GM19099 (cell line): Measurements from ENCODE around the gene PLAAT4.

ENCODE experiments used
- POLR2A ChIP-seq: IDR thresholded peaks from 3 replicates; pipeline ENCODE4 v1.6.1; 2011; ENCODE audit warnings: low read depth; ENCODE audit not compliant: insufficient read length; ENCODE audit errors: extremely low read depth

The PLAAT4 gene

DNA sequence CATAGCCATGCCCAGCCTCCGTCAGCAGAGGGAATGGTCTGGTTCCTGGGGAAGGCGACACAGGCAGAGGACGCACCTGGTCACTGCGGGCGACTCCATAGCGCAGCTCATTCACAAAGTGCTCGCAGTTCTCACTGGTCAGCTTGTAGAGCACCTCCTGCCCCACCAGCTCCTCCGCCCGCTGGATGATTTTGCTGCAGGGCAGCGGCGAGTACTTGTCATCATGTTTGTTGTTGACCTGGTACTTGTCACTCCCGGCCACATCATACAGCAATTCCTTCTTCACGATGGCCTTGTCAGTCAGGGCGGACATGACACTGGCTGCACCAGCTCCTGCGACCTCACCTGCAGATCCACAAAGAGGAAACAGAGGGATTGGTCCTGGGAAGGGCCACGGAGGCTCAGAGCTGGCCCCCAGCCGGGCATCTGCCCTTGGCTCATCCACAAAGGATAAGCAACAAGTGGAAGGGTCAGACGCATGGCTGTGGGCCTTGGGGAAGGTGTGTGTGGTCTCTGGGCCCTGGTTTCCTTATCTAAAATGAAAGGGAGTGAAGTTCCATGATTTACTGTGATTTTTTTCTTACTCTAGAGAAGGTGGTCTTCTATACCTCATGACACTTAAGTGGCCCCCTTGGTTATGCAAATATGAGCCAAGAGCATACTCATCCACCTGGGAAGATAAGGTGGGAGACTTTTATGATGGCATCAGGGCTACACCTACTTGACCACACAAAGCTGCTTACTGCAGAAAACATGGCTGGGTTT is 53.6 kb downstream of the PLAAT4 start:
- no peak for TF ChIP-seq POLR2A

DNA sequence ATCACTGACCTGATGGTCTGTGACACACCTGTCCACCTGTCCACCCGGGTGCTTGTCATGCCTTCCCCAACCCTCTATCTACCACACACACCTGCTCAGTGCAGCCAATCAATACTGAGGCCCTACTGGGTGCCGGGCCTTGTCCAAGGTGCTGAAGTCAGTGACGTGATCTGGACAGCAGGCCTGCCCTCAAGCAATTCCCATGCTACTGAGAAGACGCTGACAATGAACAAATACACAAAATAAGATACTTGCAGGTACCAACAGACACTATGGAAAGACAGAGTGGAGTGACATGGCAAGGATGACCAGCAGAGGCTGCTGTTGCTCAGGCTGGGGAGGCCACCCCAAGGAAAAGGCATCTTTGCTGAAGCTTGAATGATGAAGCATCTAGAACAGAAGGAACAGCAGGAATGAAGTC is 56.4 kb downstream of the PLAAT4 start:
- no peak for TF ChIP-seq POLR2A

DNA sequence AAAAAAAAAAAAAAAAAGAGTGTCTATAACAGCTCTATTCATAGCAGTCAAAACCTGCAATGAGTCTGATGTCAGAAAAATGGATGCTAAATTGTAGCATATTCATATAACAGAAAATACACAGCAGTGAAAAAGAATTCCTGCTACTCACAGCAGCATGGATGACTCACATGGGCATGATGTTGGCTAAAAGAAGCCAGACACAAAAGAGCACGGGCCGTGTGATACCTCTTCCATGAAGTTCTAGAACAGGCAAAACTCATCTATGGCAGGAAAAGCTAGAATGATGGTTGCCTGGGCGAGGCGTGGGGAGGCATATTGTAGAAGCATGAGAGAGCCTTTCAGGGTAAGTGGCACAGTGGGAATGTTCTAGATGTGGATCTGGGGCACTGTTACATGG is 58.7 kb downstream of the PLAAT4 start:
- TF ChIP-seq POLR2A: no peak
